Choroid plexus epithelial cell (primary cell): Measurements from ENCODE around the gene RTTN.

Source experiments
- DNase-seq: peaks from one replicate; pipeline ENCODE4 v3.0.0-alpha.2; 2010; ENCODE audit warnings: low read depth
- H3K4me3 ChIP-seq: 2 replicates; pipeline ENCODE4 v1.5.1; 2011; ENCODE audit warnings: low read depth, mild to moderate bottlenecking, control low read depth, low read length, moderate library complexity
- TF ChIP-seq, protein P1 (sequence below): conservative IDR thresholded peaks from 2 replicates; pipeline ENCODE4 v1.5.1; 2011; ENCODE audit warnings: low read depth, mild to moderate bottlenecking, control low read depth, inconsistent platforms, low read length, moderate library complexity

The RTTN gene

DNA sequence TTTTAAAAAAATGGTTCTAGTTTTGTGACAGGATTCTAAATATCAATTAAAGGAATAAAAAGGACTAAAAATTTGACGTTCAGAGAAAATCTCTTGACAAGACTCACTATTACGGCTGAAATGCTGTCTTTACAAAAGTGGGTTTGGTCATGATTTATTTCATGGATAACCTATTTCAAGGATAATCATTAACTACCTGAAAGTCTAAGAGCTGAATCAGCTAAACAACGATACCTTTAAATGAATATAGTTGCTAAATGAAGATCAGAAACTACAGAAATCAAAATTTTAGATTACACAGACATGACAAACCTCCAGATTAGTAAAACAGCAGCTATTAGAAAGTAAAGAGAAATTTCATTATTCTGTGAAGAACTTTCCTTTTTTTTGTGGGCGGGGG, 35.7 kb downstream of the RTTN start:
- TF ChIP-seq, protein P1, sequence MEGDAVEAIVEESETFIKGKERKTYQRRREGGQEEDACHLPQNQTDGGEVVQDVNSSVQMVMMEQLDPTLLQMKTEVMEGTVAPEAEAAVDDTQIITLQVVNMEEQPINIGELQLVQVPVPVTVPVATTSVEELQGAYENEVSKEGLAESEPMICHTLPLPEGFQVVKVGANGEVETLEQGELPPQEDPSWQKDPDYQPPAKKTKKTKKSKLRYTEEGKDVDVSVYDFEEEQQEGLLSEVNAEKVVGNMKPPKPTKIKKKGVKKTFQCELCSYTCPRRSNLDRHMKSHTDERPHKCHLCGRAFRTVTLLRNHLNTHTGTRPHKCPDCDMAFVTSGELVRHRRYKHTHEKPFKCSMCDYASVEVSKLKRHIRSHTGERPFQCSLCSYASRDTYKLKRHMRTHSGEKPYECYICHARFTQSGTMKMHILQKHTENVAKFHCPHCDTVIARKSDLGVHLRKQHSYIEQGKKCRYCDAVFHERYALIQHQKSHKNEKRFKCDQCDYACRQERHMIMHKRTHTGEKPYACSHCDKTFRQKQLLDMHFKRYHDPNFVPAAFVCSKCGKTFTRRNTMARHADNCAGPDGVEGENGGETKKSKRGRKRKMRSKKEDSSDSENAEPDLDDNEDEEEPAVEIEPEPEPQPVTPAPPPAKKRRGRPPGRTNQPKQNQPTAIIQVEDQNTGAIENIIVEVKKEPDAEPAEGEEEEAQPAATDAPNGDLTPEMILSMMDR: no peak
- no peak for DNase-seq
- H3K4me3 ChIP-seq: no peak overlapping the region

DNA sequence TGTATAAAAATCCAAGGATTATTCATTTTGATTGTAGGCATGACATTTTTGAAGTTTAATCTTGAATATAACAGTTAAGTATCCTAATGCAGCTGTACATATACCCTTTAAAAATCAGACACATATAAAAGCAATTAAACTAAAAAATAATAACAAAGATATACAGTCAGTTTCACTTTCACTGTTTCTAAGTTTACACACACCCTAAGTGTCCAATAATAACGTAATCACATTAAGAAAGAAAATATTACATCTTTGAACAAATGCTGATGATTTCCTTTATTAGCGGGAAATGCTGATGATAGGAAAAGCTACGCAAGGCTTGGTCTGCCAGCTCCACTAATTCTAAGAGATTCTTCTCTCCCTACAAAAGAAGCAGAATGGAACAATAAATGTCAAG, 38.8 kb downstream of the RTTN start:
- DNase-seq: no peak
- TF ChIP-seq, protein P1: no peak

DNA sequence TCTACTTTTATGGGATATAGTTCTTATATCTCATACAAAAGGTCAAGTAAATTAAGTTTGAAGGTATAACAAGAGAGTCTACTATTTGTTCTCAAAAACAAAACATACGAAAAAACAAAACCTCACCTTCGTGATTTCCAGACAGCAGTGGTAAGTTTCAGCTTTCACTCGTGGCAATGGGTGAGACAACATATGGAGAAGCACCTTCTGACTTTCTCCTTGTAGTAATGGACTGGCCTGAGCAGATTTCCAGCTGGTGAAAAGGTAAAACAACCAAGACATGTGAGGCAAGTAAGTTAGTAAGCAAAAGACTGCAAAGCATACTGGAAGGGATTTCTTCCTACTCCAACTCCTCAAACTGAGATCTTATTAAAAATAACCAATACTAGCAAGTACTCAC, 39.6 kb downstream of the RTTN start:
- peak; percentile 39 for DNase-seq
- TF ChIP-seq, protein P1: no peak
- H3K4me3 ChIP-seq: no peak overlapping the region

More for the DNA sequence above, 38.8 kb downstream of the RTTN start:
- H3K4me3 ChIP-seq: no peak overlapping the region

DNA sequence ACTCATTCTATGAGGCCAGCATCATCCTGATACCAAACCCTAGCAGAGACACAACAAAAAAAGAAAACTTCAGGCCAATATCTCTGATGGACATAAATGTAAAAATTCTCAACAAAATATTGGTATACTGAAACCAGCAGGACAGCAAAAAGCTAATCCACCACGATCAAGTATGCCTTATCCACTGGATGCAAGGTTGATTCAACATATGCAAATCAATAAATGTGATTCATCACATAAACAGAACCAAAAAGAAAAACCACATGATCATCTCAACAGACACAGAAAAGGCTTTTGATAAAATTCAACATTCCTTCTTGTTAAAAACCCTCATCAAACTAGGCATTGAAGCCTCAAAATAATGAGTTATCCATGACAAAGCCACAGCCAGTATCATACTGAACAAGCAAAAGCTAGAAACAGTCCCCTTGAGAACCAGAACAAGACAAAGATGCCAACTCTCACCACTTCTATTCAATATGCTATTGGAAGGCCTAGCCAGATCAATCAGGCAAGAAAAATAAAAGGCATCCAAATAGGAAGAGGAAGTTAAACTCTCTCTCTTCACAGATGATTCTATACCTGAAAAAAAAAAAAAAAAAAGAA, 45.3 kb downstream of the RTTN start:
- no peak overlapping the region for H3K4me3 ChIP-seq
- DNase-seq: no peak
- TF ChIP-seq, protein P1: no peak

DNA sequence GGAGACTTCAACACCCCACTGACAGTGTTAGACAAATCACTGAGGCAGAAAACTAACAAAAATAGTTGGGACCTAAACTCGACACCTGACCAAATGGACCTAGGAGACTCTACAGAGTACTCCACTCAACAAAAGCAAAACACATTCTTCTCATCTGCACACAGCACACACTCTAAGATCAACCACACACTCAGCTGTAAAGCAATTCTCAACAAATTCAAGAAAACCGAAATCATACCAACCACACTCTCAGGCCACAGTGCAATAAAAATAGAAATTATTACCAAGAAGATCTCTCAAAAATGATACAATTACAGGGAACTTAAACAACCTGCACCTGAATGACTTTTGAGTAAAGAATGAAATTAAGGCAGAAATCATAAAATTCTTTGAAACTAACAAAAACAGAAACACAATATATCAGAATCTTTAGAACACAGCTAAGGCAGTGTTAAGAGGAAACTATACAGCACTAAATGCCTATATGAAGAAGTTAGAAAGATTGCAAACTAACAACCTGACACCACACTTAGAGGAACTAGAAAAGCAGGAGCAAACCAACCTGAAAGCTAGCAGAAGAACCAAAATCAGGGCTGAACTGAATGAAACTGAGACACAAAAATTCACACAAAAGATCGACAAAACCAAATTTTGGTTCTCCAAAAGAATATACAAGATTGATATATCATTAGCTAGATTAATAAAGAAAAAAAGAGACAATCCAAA, 46.3 kb downstream of the RTTN start:
- no peak overlapping the region for H3K4me3 ChIP-seq
- TF ChIP-seq, protein P1: no peak
- no peak for DNase-seq

DNA sequence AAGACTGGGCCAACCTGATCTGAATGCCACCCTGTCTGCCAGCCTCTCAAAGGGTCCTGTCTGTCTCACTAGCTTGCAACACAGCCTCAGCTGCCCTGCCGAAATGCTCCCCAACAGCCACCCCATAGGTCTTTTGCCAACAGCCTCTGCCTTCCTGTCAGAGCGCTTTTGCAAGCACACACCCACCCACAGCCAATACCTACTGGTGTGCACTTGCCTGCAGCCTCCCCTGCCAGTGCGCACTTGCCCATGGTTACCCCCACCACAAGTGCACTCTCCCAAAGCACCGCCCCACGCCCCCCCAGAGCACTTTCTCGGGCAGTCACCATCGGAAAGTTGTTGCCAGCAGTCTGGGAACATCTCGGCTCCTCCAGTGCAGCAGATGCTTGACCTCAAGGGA, 48.6 kb downstream of the RTTN start:
- no peak overlapping the region for H3K4me3 ChIP-seq
- TF ChIP-seq, protein P1: no peak
- no peak for DNase-seq
